ENCODE results near the gene PPM1H. TPM values are rescaled to one million over a fixed set of nuclear protein-coding genes. Genes with fewer than 3 reads are reported as not detected.

PPM1H gene
- polyA plus RNA-seq, 1 experiment = 2.3 TPM

DNA sequence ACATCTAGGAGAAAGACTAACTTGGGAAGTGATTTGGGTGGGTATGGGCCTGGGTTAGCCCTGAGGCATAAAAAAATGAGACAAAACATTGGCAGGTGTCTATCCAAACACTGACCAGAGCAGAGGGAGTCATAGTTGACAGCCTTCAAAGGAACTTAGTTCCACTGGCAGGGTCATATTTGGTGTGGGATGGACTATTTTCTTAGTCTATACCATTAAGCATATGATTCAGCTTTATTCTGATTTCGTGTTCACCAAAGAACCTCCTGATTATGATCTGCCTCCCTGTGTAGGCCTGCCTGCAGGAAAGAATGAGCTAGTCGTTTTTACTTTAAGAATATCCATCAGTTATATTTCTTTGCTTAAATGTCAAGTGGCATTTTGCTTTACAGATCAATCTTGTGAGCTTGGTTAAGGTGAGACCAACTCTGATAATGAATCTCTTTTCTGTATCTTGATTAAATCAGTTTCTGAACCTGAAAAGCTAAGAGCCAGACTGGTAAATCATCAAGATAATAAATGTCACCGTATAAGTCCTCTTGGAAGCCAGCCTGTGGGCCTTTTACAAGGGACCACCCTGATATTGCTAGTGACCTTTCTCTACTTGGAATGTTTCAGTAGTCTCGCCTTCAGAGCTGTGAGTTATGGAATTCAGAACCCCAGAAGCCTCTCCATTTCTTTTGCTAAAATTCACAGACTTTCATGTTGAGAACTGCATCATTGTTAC, 285.4 kb downstream of the PPM1H start:
- Histone ChIP-seq H3K27me3 (ENCODE audit: control insufficient read depth, insufficient read depth, low read length) (no peaks in the 10 kb centered on the region; the same call in 1 of the 2 replicates), H3K4me3 (ENCODE audit: low read depth, low read length) (no peak overlapping the region), H3K36me3 (ENCODE audit: control insufficient read depth, insufficient read depth, low read length) (no peaks in the 10 kb centered on the region; the same call in 1 of the 2 replicates)
- no peak for TF ChIP-seq CTCF (IDR thresholded peaks at IDR 0.05; ENCODE audit: insufficient read depth, low read depth, low read length)
- CTCF ChIA-PET = interaction anchor here (0.6 to 1.0 kb wide), 3 partner anchors 9 to 46 kb away, joined by 3 read pairs; no protein-coding TSS in a partner anchor
- POLR2A ChIA-PET = interaction anchor here (0.5 to 0.7 kb wide), 2 partner anchors 317 to 1371 kb away, joined by 5 to 12 read pairs; no protein-coding TSS in a partner anchor
- DNase-seq (ENCODE audit: low read depth) = no peak

DNA sequence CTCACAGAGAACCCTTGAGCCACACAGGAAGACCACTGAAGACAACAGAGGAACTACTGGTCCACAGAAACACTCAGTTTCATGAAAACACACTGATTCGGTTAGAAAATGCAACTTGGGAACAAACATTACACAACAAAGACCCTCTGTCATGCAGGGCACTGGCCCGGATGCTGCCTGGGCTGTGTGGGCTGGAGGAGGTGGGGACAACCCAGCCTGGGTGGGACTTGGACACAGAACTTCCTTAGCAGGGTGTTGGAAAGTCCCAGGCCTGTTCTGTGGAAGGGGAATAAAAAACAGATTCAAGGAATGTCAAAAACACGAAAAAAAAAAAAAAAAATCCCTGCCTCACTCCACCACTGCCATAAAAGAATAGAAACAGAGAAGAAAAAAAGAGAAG, 287.4 kb downstream of the PPM1H start:
- Histone ChIP-seq H3K4me3 (ENCODE audit: low read depth, low read length) (no peak overlapping the region), H3K36me3 (ENCODE audit: control insufficient read depth, insufficient read depth, low read length) (no peaks in the 10 kb centered on the region; the same call in 1 of the 2 replicates), H3K27me3 (ENCODE audit: control insufficient read depth, insufficient read depth, low read length) (no peaks in the 10 kb centered on the region)
- ChIA-PET CTCF (no interaction called here), POLR2A (no interaction called here)
- no peak for TF ChIP-seq CTCF (IDR thresholded peaks at IDR 0.05; ENCODE audit: insufficient read depth, low read depth, low read length)
- no peak for DNase-seq (ENCODE audit: low read depth)

DNA sequence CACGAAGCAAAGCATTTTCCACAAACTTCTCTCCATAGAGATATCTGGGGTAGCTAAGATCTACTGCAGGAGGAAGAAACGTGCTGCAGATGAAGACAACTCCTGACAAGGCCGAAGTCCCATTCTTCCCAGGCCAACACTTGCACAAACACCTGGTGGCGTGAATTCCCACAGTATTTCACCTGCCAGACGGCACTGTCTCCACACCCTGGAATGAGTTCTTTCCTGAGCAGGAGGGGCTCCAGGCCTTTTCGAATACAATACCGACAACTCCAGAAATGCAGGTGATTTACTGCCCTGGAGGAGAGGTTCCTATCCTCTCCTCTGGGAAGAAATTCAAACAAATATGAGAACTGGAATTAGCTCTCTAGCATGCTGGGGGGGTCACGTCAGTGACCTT, 288.4 kb downstream of the PPM1H start:
- CTCF ChIA-PET = interaction anchor here (0.6 kb wide), 1 partner anchor 8 kb away, joined by 3 read pairs; no protein-coding TSS in a partner anchor
- no peak for TF ChIP-seq CTCF (IDR thresholded peaks at IDR 0.05; ENCODE audit: insufficient read depth, low read depth, low read length)
- Histone ChIP-seq H3K27me3 (ENCODE audit: control insufficient read depth, insufficient read depth, low read length) (no peaks in the 10 kb centered on the region), H3K36me3 (ENCODE audit: control insufficient read depth, insufficient read depth, low read length) (no peaks in the 10 kb centered on the region; the same call in 1 of the 2 replicates), H3K4me3 (ENCODE audit: low read depth, low read length) (no peak overlapping the region)
- POLR2A ChIA-PET = no interaction called here
- no peak for DNase-seq (ENCODE audit: low read depth)

- no peak overlapping the region for H3K4me3 ChIP-seq (ENCODE audit: low read depth, low read length)
- no peaks in the 10 kb centered on the region for H3K27me3 ChIP-seq (ENCODE audit: control insufficient read depth, insufficient read depth, low read length)
- CTCF ChIA-PET = interaction anchor here (1.0 kb wide), 1 partner anchor 10 kb away, joined by 3 read pairs; no protein-coding TSS in a partner anchor
- POLR2A ChIA-PET = interaction anchor here (0.5 kb wide), 1 partner anchor 14 kb away, joined by 3 read pairs; no protein-coding TSS in a partner anchor
- TF ChIP-seq CTCF (IDR thresholded peaks at IDR 0.05; ENCODE audit: insufficient read depth, low read depth, low read length) = no peak
- no peak for DNase-seq (ENCODE audit: low read depth)
- H3K36me3 ChIP-seq (ENCODE audit: control insufficient read depth, insufficient read depth, low read length) = no peaks in the 10 kb centered on the region; the same call in 1 of the 2 replicates
Measured at GRCh38 chr12:62643486-62643885, 291.5 kb downstream of the PPM1H start.

- TF ChIP-seq CTCF (IDR thresholded peaks at IDR 0.05; ENCODE audit: insufficient read depth, low read depth, low read length) = no peak
- Histone ChIP-seq H3K36me3 (ENCODE audit: control insufficient read depth, insufficient read depth, low read length) (no peaks in the 10 kb centered on the region; the same call in 1 of the 2 replicates), H3K27me3 (ENCODE audit: control insufficient read depth, insufficient read depth, low read length) (no peaks in the 10 kb centered on the region), H3K4me3 (ENCODE audit: low read depth, low read length) (no peak overlapping the region)
- ChIA-PET POLR2A (no interaction called here), CTCF (interaction anchor here (0.5 to 1.2 kb wide), 2 partner anchors 9 to 140 kb away, joined by 3 read pairs; no protein-coding TSS in a partner anchor)
- DNase-seq (ENCODE audit: low read depth) = no peak
Measured at GRCh38 chr12:62642486-62642885, 292.5 kb downstream of the PPM1H start.

Data from BJ (cell line).